HG02973 (cell line): ENCODE results near the gene RUNX3.

Experiments used
- ATAC-seq: cut with Tn5 transposase; IDR thresholded peaks from one replicate; pipeline ENCODE4 v1.9.1; 2021; ENCODE audit warnings: moderate library complexity; ENCODE audit not compliant: unreplicated experiment

RUNX3 gene

DNA sequence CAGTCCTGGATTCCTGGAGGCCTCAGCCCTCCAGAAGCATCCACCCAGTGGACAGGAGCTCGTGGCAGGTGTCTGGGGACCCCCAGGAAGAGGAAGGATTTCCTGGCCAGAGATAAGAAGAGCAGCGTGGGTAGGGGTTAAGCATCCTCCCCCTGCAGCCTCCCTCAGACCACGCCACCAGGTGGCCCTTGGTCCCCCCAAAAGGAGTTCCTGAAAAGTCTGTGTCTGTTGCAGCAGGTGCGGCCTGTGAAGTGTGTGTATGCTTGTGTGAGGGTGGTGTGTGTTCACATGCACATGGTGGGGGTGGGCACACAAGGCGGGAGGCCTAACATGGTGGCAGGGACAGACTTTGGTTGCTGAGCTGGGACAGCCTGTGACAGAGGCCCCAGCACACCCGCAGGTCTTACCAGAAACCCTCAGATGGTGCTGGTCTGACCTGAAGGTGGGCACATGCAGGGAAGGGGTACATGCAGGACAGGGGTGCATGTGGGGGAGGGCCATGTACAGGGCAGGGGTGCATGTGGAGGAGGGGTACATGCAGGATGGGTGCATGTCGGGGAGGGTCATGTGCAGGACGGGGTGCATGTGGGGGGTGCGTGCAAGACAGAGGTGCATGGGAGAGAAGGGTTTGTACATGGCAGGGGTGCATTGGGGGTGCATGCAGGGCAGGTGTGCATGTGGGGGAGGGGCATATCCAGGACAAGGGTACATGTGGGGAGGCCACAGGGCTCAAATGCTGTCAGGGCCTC lies 18.2 kb upstream of the RUNX3 start:
- ATAC-seq, result no peak

DNA sequence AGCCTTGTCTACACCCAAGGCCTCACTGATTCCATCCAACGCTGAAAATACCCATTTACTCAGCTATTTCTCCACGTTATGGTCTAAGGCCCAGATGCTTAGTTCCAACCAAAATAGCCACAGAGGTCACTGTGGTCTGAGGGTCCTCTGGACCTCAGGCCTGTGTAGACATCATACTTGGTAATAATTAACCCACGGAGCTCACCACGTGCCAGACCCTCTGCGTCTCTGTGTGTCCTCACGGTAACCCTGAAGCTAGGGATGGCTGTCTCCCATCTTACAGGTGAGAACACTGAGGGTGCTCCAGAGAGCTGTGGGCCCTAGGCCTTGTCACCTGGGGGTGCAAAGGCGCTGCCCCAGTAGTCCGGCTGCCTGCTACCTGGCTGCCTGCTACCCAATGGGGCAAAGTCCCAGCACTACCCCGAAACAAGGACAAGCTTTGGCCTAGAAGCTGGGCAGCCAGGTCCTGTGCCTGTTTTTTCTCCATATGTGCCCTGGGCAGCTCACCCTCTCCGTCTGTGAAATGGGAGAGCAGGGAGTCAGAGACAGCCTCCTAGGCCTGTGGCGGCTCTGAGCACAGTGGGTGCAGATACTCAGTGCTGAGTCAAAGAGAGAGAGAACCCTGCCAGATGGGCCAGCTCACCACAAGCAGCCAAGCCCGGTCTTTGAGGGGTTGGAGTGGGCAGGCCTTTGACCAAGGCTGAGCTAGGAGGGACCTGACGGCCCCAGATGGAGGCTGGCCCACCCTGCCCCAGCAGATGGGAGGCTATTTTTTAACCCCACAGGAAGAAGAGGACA lies 17.0 kb upstream of the RUNX3 start:
- ATAC-seq, result peak; percentile 65

GRCh38 chr1:24945354-24946326 lies 15.6 kb upstream of the RUNX3 start:
- no peak for ATAC-seq

DNA sequence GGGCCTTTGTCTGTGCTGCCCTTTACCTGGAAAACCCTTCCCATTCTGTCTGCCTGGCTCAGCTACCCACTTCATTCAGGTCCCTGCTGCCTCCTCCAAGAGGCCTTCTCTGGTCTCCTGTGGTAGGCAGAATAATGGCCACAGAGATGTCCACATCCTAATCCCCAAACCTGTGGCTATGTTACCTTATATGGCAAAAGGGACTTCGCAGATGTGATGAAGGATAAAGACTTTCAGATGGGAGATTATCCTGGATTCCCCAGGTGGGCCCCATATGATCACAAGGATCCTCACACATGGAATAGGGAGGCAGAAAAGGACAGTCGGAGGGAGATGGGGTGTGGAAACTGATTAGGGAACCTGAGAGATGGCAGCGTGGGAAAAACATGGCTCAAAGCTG lies 14.2 kb upstream of the RUNX3 start:
- no peak for ATAC-seq

DNA sequence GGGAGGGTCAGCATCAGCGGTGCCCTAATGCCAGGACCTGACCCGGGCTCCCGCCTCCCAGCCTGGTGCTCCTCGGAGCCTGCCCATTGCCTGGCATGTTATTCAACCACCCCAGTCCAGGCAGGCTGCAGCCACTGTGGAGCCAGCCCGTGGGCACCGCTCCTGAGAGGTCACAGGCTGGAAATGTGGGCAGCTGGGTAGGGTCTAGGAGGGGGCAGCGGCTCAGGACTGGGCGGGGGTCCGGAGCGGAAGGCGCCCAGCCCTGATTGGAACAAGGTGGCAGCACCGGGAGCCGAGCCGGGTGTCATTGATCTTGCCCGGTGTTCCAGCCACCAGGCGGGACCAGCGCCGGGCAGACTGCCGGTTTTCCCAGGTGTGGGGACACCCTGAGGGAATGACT lies 12.7 kb upstream of the RUNX3 start:
- no peak for ATAC-seq

DNA sequence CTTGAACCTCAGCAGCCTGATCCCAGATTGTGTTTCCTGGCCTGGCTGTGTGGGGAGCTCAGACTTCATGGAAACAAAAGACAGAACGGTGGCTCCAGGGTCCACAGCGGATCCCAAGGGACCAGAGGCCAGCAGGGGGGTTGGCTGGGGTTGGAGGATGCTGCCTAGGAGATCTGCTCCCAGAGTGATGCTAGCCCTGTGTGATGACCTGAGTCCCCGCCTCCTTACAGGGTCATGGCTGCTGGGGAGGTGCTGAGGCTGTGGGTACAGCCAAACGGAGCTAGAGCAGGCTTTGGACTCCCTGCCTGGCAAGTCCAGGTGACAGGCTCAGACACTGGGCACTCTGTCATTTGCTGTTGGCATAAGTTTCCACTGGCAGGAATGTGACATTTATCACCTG lies 11.5 kb upstream of the RUNX3 start:
- no peak for ATAC-seq

GRCh38 chr1:24940231-24940630 lies 10.2 kb upstream of the RUNX3 start:
- ATAC-seq, result no peak

DNA sequence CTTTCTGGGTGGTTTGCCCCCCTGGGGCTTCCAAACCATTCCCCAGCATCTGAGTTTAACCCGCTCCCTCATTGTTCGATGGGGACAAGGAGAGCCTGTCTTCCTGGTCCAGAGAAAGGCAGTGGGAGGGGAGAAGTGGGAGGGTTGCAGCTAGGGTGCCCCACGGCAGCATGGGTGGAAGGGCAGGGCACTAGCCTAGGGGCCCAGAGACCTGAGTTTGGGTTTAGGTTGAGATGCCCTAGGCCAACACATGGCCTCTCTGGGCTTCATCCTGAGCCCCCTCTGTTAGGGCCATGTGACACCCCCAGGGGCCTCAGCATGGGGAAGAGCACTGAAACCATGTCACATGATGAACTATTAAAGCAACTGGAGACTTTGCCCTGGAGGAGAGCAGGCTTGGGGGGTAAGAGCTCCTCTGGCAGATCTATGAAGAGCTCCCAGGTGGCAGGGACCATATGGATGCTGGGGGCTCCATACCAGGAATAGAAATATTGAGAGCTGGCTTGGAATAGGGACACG lies 9.7 kb upstream of the RUNX3 start:
- ATAC-seq, result no peak

DNA sequence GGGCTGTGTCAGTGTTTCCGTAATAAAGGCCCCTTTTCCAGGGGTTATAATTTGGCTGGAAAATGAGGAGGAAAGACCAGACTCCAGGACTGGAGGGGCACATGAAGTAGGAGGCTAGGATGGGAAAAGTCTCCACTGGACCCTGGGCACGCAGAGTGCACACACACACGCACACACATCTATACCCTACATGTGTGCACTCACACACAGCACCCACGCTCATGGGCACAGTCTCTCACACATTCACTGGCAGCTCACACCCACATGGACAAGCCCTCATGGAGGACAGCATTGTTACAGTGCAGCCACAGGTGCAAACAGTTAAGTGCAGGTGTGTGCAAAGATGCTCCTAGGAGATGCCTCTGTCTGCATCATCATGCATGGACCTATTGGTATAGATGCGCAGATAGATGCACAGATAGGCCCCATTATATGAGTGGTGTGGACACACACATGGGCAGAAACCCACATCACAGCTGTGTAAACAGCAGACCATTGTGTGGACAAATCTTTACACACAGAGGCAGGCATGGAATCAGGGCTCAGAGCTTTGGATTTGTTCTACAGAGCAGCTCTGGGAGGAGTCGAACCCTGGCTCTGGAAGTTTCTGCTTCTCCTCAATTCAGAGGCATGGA lies 9.1 kb upstream of the RUNX3 start:
- no peak for ATAC-seq

DNA sequence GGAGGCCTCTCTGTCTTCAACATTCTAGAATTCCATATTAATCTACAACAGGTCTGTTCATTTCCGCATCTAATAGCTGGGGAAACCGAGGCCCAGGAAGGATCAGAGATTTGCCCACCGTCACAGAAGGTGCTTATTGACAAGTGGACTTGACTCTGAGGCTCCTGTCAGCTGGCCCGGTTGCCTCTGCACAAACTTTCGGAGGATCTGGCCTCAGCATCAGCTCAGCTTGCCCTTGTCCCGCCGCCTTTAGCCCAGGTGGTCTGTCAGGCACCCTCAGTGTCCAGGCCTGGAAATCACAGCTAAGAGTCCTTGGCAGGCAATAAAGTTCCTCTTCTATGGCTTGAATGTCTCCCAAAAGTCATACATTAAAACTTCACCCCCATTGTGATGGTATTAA lies 8.2 kb upstream of the RUNX3 start:
- ATAC-seq, result no peak

DNA sequence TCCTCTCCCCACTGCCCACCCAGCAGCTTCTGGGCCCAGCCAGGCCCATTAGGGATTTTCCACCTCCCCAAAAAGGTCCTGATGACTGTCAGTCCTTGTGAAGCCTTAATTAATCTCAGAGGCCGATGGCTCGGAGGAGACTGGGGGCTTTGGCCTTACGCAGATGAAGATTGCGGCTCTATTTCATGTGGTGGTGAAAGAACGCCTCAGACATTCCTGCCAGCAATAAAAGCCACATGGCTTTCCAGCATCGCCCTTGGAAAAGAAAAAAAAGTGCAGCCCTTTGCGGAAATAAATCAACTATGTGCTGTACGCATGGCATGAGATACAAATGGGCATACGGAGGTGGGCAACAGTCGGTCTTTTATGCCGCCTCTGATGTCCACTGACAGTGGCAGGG lies 6.6 kb upstream of the RUNX3 start:
- no peak for ATAC-seq

- no peak for ATAC-seq
Measured at GRCh38 chr1:24935615-24936484, 5.8 kb upstream of the RUNX3 start.

- ATAC-seq, result no peak
Measured at GRCh38 chr1:24935196-24935526, 5.1 kb upstream of the RUNX3 start.

DNA sequence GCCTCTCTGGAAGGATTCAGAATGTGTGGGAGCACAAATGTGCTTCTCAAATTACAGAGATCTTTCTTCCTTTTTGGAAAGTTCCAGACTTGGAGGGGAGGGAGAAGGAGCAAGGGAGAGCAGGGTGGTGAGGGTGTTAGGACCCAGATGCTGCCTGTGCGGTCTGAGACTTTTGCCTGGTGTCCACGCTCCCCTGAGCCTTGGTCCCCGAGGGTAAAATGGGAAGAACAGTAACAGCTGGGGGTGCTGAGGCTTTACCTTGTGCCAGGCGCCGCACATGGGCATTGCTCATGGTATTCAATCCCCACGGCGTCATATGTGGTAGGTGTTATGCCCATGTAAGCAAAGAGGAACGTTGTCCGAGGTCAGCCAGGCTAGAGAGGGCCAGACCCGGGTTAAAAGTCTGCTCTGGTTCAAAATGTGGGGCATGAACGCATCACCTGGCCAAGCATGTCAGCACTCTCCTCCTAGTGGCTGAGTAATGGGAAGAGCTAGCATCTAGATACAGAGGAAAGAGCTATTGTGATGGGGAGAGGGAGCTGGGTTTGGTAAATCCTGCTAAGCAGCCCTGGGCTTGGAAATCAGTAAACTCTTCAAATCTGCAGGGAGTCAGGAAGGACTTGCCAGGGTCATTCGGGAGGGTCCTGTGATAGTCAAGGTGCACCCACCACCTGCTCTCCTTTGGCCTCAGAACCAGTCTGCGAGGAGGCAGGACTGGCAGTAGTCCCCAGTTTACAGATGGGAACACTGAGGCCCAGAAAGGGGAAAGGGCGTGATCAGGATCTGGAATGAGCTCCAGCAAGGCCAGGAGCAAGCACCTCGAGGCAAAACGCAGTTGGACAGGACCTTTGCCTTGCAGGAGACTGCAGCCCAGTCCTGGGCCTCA lies 4.5 kb upstream of the RUNX3 start:
- no peak for ATAC-seq

DNA sequence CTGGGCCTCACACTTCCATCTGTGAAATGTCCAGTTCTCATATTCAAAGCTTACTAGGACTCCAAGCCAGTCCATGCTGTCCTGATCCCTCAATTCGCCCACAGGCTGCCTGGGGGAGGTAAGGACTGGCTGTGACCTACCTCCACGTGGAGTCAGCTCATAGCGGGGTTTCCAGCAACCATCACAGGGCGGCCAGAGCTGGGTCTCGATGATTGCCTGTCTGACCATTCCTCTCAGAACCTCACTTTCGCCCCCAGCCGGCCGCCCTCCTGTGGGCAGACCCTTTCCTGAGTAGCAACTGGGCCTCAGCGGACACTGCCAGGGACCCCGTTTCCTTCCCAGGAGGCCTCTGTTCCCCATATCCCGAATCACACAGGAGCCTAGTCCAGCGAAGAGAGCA lies 3.4 kb upstream of the RUNX3 start:
- no peak for ATAC-seq

DNA sequence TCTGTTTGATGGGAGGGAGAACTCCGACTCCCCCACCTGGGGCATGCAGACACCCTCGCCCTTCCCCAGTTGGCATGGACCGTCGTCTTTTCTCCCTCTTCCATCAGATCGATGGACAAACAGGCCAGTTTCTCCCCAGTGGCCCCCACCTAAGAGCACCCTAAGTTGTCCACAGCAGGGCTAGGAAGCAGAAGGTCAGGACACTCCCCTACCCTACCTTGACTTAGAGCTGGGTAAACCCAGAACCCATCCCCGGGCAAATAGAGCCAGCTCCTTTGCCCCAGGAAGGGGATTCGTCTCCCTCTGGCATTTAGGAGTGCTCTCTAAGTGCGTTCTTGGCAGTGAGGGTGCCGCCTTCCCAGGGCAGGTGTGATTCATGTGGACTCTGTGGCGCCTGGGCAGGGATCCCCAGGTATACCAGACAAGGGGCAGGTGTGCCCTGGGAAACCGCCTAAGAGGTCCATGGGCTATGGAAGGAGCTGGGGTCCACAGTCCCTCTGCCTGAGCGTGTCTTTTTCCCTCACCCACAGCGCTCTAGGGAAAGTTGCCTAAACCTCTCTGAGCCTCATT lies 2.7 kb upstream of the RUNX3 start:
- no peak for ATAC-seq

DNA sequence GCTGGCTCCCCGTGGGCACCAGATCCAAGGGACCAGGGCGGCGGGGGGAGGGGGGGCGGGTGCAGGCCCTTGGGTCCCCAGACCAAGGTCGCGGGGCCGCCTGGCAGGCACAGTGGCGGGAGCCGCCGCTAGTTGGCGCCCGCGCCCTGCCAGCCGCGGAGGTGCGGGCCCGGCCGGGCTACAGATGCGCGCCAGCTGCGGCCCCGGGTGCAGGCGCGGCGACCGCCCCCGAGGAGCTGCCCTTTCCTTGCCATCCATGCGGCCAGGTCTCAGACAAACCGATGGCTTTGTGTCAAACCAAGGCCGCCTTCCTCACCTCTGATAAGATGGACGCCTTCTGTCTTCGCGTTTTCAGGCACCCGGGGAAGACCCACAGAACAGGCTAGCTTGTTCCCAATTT lies 2.2 kb upstream of the RUNX3 start:
- no peak for ATAC-seq

- ATAC-seq, result no peak
Measured at GRCh38 chr1:24931468-24932231, 1.6 kb upstream of the RUNX3 start.
